Islet precursor cell (in vitro differentiated cells): ENCODE data around the gene MSX1.
"Not testable (repeated sequence)": the region's sequence is repeated elsewhere in the genome, so short reads cannot be mapped to it uniquely, and the experiment has no call there.

Experiments
- DNase-seq: peaks from one replicate; pipeline ENCODE4 v3.0.0-alpha.2; 2018

The MSX1 gene

DNA sequence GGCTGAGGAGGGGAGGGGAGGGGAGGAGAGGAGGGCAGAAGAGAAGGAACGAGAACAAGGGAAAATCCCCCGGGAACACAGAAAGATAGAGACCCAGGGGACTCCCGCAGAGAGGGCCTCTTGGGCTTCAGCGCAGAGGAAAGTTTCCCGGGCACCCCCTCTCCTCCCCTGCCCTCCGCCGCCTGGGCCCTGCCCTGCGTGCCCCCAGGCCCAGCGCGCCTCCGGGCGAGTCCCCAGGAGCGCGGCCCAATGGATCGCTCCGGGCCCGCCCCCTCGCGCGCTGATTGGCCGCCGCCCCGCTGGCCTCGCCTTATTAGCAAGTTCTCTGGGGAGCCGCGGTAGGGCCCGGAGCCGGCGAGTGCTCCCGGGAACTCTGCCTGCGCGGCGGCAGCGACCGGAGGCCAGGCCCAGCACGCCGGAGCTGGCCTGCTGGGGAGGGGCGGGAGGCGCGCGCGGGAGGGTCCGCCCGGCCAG, at the start of gene MSX1:
Gene MSX1 (plus strand): TSS at position 341 of the 474 bp plus-strand sequence. CDS start 235 bp downstream, outside the sequence.
- DNase-seq, result peak; percentile 95

DNA sequence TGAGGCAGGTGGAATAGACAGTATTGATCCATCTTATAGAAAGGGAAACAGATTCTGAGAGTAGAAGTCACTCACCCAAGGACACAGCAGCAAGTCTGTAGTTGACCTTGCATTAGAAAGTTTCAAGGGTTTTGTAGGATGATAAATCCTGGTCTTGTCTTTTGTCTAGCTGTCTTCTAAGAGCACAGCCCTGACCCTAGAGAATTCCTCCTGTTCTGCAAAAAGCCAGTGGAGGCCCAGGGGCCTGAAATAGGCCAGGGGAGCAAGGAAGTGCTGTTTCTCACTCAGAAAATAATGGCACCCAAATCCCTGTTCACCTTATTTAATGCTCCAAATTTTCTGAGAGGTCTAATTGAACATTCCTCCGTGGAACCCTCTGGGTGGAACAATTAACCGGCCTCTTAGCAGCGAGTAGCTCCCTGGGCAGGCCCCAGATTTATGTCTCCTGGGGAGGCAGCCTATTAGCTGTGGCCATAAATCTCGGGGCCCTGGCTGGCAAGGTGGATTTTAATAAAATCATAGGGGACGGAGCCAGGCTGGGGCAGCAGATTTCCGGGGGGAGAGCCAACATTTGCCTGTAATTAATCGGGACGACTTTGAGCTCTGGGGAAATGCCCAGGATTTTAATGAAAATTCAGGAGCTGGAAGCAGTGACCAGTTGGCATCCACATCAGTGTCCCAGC, 49.2 kb upstream of the MSX1 start:
- no peak for DNase-seq

DNA sequence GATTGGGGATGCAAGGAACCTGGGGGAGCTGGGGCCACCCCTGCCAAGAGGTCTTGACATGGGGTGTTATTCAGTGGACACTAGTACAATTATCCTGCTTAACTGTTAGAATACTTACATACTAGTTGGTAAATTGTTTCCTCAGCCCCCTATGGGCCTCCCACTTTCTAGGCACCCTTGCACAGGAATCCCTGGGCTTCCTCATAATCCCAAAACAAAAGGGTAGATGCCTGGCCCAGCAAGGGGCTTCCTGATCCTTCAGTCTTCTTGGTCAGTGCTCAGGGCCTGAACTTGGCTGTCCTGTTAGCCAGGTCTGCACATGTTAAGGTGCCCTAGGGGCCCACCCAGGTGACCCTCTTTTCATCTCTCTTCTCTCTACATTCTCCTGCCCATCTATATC, 48.7 kb upstream of the MSX1 start:
- no peak for DNase-seq

DNA sequence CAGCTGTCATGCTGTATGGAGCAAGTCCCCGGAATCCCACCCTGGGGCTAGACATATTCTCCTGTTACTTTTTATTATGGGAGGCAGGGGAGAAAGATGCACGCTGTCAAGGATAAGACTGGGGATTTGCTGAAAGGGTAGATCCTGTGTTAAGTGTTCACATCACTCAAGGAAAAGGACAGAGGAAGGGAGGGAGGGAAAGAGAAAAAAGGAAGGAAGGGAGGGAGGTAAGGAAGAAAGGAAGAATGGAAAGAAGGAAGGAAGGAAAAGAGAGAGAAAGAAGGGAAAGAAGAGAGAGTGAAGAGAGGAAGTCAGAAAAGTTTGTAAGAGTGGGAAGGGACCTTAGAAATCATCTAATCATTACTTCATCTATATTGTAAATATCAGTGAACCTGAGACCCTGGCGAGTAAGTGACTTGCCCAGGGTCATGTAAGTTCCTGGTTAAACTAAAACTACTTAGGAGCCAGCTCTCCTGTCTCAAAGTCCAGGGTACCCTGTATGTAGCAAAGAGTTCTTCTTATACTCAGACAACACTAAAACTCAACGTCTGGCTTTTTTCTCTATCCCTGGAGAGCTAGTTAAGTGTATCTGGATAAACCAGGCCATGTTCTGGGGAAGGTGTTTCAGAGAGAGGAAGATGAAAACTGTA, 47.2 kb upstream of the MSX1 start:
- no peak for DNase-seq

DNA sequence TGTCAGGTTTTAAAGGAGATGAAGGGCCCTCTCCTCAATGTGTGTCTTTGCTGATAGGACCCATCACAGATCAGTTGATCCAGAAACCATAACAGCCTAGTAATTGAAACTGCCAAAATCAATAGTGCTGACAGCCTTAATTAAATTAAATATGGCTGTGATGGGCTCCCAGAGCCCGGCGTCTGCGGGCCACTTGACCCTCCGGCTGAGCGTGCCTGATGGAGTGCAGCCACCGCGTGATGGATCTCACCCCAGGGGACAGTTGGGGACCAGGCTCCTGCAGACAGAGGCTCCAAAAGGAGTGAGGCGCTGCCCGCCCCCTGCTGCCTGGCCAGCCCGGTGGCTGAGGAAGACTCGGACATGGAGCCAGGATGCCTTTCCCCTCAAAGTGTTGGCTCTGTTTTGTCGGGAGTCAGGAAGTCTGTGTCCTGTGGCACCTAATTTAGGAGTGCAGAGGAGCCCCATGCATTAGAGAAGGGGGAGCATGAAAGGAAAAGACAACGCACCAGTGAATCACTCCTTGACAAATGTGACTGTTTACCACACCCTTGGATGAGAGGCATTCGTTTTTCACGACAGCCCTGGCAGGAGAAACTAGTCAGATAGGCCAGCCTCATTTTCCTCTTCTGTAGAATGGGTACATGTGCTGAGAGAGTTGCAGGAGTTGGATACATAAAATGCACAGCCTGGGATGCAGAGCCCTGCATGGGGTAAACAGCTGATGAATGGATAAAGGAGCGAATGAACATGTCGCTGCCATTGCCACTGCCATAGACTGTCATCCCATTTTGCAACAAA, 40.9 kb upstream of the MSX1 start:
- no peak for DNase-seq

DNA sequence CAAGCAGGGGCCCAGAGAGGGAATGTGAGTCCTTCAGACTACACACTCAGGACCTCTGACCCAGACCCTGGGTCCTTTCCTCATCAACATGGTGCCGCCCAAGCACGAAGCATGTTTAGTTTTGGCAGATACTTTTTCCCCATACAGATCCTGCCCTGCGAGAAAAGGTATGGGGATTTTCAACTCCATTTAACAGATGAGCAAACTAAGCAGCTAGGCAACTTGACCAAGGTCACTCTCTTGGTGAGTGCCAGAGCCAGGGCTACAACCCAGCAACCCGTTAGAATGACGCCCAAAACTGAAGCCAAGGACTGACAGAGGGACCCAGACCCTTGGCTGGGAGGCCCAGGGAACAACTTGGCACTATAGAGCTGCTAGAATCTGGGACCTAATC, 40.3 kb upstream of the MSX1 start:
- no peak for DNase-seq

DNA sequence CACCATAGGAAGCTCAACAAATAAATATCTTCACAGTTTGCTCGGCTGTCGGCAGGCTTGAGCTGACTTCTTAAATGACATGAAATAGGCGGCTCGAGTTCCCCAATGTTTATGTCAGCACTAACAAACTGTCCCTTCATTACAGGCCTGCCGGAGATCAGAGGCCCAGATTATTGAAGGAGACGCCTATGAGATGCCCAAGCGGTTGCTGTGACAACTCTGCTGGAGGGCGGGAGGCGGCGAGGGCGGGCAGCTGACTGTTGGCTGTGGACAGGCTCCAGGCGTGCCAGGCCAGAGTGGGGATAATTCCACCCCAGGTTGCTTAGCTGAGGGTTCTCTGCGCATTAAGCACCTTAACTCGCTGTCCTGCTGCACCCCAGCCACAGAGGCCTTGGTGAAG, 39.2 kb upstream of the MSX1 start:
- no peak for DNase-seq

DNA sequence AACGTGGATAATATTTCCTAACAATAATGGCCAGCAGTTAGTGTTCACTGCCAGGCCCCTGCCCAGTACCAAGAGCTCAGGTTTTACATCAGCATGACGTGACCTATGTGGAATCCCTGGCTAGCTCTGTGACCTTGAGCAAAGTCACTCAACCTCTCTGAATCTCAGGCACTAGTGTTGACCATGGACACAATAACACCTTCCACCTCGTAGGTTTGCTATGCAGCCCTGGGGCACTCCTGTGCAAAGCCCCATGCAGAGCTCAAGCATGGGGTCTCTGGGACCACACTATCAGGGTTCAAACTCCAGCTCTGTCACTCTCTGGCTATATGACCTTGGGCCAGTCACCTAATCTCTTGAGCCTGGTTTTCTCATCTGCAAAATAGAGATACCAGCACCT, 38.7 kb upstream of the MSX1 start:
- DNase-seq, result no peak

DNA sequence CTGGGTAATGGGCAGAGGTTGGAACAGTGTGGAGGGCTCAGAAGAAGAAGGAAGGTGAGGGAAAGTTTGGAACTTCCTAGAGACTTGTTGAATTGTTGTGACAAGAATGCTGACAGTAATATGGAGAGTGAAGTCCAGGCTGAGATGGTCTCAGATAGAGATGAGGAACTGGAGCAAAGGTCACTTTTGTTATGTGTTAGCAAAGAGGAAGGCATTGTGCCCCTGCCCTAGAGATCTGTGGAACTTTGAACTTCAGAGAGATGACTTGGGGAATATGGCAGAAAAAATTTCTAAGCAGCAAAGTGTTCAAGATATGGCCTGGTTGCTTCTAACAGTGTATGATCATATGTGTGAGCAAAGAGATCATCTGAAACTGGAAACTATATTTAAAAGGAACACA, 37.9 kb upstream of the MSX1 start:
- no peak for DNase-seq

DNA sequence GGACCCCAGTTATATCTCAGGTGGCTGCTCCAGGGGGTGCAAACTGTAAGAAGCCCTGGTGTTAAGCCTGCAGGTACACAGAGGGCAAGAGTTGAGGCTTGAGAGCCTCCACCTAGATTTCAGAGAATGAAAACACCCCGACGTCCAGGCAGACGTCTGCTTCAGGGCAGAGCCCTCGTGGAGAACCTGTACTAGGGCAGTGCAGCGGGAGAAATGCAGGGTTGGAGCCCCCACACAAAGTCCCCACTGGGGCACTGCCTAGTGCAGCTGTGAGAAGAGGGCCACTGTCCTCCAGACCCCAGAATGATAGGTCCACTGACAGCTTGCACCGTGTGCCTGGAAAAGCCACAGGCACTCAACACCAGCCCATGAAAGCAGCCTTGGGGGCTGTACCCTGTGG, 37.2 kb upstream of the MSX1 start:
- DNase-seq, result not testable (repeated sequence)

DNA sequence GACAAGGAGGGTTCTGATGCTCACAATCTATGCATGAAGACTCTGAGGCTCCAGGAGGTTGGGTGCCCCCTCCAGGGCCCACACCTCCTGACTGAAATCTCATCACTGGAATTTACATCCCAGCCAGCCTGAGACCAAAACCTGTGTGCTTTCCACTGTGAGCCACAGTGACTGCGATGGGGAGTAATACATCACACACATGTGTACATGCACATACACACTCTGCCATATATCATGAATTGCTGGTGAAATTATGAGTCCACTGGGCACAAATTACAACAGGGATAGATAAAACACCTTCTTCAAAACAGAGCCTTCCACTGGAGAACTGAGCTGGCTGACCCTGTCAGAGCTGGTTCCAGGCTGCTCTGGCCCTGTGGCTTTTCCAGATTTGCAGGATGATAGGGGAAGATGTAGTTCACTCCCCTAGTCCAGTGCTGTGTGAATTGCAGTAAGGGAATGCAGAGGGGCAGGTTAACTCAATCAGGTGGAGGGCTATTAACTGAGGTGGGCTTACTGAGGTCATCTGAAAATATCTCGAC, 35.8 kb upstream of the MSX1 start:
- no peak for DNase-seq

DNA sequence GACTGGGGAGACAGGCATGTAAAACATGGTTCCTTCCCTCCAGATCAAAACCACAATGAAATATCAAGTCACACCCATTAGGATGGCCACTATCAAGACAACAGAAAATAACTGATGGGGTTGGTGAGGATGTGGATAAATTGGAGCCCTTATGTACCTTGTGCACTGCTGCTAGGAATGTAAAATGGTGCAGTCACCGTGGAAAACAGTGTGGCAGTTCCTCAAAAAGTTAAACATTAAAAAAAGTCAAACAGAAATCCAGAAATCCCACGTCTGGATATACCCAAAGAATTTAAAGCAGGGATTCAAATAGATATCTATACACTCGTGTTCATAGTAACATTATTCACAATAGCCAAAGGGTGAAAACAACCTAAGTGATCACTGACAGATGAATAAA, 35.2 kb upstream of the MSX1 start:
- no peak for DNase-seq

DNA sequence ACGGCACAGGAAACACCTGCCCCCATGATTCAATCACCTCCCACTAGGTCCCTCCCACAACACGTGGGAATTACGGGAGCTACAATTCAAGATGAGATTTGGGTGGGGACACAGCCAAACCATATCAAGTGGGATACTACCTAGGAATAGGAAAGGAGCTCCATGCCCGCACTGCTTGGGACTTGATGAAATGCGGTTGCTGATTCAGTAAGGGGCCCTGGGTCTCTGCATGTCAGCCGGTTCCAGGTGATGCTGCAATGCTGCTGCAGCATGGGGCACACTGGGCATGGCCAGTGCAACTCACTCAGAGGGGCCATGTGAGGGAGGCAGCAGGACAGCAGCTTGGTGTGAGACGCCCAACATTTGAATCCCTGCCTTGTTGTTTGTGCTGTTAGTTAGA, 34.0 kb upstream of the MSX1 start:
- peak; percentile 18 for DNase-seq

DNA sequence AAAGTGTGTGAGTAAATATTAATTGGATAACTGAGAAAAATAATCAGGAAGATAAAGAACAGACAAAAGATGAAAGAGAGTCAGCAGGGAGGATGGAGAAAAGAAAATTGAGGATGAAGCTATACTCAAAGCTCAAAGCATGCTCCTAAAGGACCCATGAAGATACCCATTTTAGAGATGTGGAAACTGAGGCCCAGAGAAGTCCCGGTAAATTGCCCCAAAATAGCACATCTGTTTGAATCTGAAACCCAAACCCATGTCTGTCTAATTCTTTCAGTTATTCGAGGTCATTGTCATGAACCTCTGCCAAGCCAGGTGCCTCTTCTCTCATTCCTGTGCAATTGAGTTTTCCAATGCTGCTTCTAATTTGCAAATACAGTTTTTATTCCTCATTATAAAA, 29.6 kb upstream of the MSX1 start:
- no peak for DNase-seq

DNA sequence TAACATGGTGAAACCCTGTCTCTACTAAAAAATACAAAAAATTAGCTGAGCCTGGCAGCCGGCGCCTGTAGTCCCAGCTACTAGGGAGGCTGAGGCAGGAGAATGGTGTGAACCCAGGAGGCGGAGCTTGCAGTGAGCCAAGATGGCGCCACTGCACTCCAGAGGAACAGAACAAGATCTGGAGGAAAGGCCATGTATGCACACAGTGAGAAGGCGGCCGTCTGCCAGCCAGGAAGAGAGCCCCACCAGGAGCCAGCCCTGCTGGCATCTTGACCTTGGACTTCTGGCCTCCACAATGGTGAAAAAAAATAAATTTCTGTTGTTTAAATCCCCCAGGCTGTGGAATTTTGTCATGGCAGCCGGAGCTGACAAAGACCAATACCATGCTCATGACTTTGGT, 28.2 kb upstream of the MSX1 start:
- DNase-seq, result peak; percentile 39

DNA sequence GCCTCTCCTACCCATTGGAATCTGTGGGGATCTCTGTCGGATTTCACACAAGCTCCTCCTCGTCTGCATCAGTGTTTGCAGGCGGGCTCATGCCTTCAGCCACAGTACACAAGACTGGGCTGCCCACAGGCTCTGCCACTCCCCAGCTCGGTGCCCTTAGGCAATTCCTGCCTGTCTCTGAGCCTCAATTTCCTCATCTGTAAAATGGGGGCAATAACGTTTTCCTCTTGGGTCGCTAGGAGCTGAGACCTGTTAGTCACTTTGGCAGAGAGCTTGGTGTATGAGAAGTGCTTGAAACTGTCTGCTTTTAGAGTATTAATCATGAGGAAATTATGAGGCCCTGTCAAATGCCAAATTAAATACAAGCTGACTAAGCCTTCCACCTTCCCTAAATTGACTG, 27.6 kb upstream of the MSX1 start:
- peak; percentile 17 for DNase-seq

DNA sequence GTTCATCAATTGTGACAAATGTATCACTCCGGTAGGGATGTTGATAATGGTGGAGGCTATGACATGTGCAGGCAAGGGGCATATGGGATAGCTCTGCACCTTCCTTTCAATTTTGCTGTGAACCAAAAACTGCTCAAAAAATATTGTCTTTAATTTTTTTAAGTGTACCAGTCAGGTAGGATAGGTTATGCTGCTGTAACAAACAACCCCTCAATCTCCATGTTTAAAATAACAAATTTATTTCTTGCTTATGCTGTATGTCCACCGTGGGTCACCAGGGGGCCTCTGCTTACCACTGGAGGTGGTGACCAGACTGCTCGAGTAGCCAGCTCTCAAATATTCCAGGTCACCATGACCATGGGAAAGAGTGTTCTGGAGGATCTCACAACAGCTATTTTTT, 23.4 kb upstream of the MSX1 start:
- peak; percentile 41 for DNase-seq

DNA sequence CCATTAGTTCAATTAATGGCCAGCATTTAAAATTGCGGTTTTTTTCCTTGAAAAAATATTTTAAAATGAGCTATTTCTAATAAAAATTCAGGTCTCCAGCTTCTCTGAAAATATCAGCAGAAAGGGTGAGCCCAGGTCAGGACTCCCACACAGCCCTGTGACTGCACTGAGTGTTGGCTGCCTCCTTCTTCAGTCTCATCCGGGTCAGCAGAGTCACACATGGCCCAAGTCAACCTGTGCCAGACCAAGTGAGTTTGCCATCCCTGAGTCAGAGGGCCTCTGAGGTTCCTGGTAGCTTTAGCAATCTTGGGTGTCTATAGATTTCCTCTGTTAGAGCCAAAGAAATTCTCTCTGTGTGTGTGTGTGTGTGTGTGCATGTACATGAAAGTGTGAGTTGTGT, 22.1 kb upstream of the MSX1 start:
- DNase-seq, result peak; percentile 36

DNA sequence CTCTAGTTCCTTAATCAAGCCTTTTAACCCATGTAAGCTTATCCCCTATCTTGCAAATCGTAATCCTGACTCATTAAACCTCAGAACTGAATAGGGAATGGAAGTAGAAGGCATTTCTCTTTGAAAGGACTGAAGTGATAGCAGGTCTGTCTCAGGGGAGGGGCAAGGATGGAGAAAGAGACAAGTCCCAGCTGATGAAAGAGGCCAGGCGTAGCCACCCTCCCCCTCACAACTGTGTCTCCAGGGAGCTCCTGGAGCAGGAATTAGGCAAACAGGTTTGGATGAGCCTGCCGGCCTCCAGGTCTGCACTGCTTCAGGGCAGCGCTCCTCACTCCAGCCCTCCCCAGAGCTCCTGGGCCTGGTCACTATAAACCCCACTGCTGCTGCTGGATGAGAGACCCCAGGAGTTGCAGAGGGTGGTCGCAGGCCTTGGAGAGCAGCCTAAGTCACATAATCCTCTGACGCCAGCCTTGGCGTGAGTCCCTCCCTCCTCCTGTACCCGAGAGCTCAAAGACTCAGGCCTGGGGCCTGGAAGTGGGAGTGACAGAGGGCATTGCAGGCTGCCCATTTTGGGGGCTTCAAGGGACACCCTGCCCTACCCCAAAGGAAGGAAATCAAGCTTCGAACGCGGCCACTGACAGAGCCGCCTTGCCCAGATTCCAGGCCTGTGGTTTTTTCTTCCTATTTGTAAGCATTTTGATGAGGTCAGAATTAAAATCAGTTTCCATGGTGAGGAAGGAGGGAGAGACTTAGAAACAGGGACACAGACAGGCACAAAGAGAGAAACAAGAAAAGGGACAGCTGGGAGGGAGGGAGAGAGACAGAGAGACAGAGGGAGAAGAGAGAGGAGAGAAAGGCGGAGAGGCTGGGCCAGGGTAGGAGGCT, 21.2 kb upstream of the MSX1 start:
- peak; percentile 82 for DNase-seq

DNA sequence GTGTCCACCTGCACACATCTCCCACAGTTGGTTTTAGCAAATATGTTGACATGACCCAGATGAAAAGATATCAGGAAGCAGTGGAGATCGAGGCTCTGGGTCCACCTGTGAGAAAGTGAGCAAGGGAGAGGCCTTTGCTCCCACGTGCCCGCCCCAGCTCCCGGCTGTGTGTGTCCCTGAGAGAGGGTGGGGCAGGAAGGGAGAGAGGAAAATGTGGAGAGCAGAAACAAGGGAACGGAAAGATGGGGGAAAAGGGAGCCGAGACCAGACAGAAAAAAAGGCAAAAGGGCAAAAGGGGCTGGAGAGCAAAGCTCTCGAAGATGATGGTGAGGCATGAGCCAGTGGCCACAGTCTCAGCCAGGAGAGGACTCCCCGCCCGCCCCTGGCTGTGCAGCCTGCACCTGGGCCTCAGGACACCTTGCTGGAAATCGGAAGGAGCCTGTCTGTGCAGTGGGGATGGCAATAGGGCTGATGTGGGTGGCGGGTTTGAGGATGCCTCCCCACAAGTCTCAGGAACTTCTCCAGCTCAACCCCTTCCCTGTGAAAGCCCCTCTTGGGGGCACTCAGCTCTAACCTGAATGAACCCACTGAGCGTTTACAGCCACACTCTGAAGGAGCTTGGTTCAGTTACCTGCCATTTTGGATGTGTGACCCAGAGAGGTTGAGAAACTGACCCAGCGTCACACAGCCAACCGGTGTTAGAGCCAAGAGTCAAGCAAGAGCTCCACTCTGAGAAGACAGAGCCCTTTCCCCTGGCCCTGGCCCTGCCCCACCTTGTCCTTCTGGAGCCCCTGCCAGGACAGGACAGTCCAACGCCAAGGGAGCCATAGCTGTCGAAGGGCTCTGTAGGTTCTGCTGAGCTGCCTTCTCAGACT, 20.3 kb upstream of the MSX1 start:
- DNase-seq, result peak; percentile 54

DNA sequence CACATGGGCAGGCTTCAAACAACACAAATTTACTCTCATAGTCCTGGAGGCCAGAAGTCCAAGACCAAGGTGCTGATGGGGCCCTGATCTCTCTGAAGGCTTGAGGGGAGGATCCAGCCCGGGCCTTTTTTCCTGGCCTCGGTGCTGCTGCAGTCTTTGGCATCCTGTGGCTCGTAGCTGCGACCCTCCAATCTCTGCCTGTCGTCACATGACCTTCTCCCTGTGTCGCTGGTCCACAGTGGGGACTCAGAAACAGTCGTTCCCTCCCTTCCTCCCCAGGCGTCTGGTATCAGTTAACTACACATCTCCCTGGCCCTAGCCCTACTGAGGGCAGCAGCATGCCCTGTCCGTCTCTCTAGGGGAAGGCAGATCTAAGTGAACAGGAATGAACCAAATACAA, 19.1 kb upstream of the MSX1 start:
- DNase-seq, result peak; percentile 59

DNA sequence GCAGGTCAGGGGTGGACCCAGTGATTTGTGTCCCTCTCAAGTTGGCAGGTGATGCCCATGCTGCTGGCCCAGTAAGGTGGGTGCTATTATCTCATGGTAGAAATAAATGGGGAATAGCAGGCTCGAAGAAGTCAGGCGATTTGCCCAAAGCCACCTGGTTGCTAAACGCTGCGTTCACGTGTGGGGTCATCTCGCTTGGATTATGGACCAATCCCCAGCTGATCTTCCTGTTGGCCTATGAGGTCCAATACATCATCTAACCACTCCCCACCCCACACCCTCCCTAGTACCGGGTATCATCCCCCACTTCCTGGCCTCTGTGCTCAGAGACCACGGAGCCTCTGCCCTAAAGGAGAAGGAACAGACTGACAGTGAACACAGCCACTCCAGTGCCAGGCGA, 18.3 kb upstream of the MSX1 start:
- DNase-seq, result no peak
